ENCODE data around the gene STEAP1.
A peak's percentile ranks its signal among the peaks of the same experiment; 100 is the strongest.

The STEAP1 gene

GRCh38 chr7:90163534-90163933, 9.3 kb downstream of the STEAP1 start:
- peaks cover 9% of the 10 kb centered on the region for H3K27me3 Mint-ChIP-seq (ENCODE audit: low read depth)
- no peak overlapping the region for H3K4me3 Mint-ChIP-seq
- H3K9me3 Mint-ChIP-seq: no peaks in the 10 kb centered on the region
- no peaks in the 10 kb centered on the region for H3K4me1 Mint-ChIP-seq (ENCODE audit: low read depth)
- no peak for DNase-seq (ENCODE audit: low spot score)
- no peaks in the 10 kb centered on the region for H3K36me3 Mint-ChIP-seq (ENCODE audit: low read depth)
- no peak overlapping the region for H3K27ac Mint-ChIP-seq

- no peak for DNase-seq (ENCODE audit: low spot score)
- Mint-ChIP-seq H3K27ac (no peak overlapping the region), H3K36me3 (ENCODE audit: low read depth) (no peaks in the 10 kb centered on the region), H3K4me3 (no peak overlapping the region), H3K9me3 (peaks cover 7% of the 10 kb centered on the region), H3K27me3 (ENCODE audit: low read depth) (peaks cover 10% of the 10 kb centered on the region), H3K4me1 (ENCODE audit: low read depth) (no peaks in the 10 kb centered on the region)
Measured at GRCh38 chr7:90165724-90166123, 11.5 kb downstream of the STEAP1 start.

- H3K27me3 Mint-ChIP-seq (ENCODE audit: low read depth): peaks cover 13% of the 10 kb centered on the region
- peaks cover 11% of the 10 kb centered on the region for H3K9me3 Mint-ChIP-seq
- H3K36me3 Mint-ChIP-seq (ENCODE audit: low read depth): no peaks in the 10 kb centered on the region
- H3K27ac Mint-ChIP-seq: no peak overlapping the region
- H3K4me1 Mint-ChIP-seq (ENCODE audit: low read depth): no peaks in the 10 kb centered on the region
- DNase-seq (ENCODE audit: low spot score): no peak
- no peak overlapping the region for H3K4me3 Mint-ChIP-seq
Measured at GRCh38 chr7:90166153-90166552, 11.9 kb downstream of the STEAP1 start.

GRCh38 chr7:90167361-90167760, 13.1 kb downstream of the STEAP1 start:
- Mint-ChIP-seq H3K27me3 (ENCODE audit: low read depth) (peaks cover 13% of the 10 kb centered on the region), H3K27ac (no peak overlapping the region), H3K4me1 (ENCODE audit: low read depth) (no peaks in the 10 kb centered on the region), H3K4me3 (no peak overlapping the region), H3K36me3 (ENCODE audit: low read depth) (no peaks in the 10 kb centered on the region), H3K9me3 (peaks cover 20% of the 10 kb centered on the region)
- DNase-seq (ENCODE audit: low spot score): no peak

GRCh38 chr7:90169891-90170290, 15.6 kb downstream of the STEAP1 start:
- no peak for DNase-seq (ENCODE audit: low spot score)
- no peak overlapping the region for H3K4me3 Mint-ChIP-seq
- H3K9me3 Mint-ChIP-seq: peaks cover 20% of the 10 kb centered on the region
- peaks cover 3% of the 10 kb centered on the region for H3K4me1 Mint-ChIP-seq (ENCODE audit: low read depth)
- H3K36me3 Mint-ChIP-seq (ENCODE audit: low read depth): no peaks in the 10 kb centered on the region
- H3K27ac Mint-ChIP-seq: no peak overlapping the region
- H3K27me3 Mint-ChIP-seq (ENCODE audit: low read depth): peaks cover 8% of the 10 kb centered on the region

GRCh38 chr7:90172121-90172520, 17.9 kb downstream of the STEAP1 start:
- H3K4me3 Mint-ChIP-seq: no peak overlapping the region
- H3K9me3 Mint-ChIP-seq: peaks cover 22% of the 10 kb centered on the region
- H3K27me3 Mint-ChIP-seq (ENCODE audit: low read depth): peaks cover 4% of the 10 kb centered on the region
- no peak for DNase-seq (ENCODE audit: low spot score)
- no peaks in the 10 kb centered on the region for H3K36me3 Mint-ChIP-seq (ENCODE audit: low read depth)
- peaks cover 3% of the 10 kb centered on the region for H3K4me1 Mint-ChIP-seq (ENCODE audit: low read depth)
- no peak overlapping the region for H3K27ac Mint-ChIP-seq

GRCh38 chr7:90172624-90173023, 18.4 kb downstream of the STEAP1 start:
- H3K4me1 Mint-ChIP-seq (ENCODE audit: low read depth): peaks cover 3% of the 10 kb centered on the region
- no peak overlapping the region for H3K4me3 Mint-ChIP-seq
- H3K27ac Mint-ChIP-seq: no peak overlapping the region
- DNase-seq (ENCODE audit: low spot score): no peak
- H3K9me3 Mint-ChIP-seq: peaks cover 24% of the 10 kb centered on the region
- peaks cover 4% of the 10 kb centered on the region for H3K27me3 Mint-ChIP-seq (ENCODE audit: low read depth)
- H3K36me3 Mint-ChIP-seq (ENCODE audit: low read depth): no peaks in the 10 kb centered on the region

GRCh38 chr7:90173127-90173844, 19.0 kb downstream of the STEAP1 start:
- Mint-ChIP-seq H3K27me3 (ENCODE audit: low read depth) (peaks cover 4% of the 10 kb centered on the region), H3K9me3 (peaks cover 24% of the 10 kb centered on the region), H3K27ac (no peak overlapping the region), H3K36me3 (ENCODE audit: low read depth) (no peaks in the 10 kb centered on the region), H3K4me3 (no peak overlapping the region), H3K4me1 (ENCODE audit: low read depth) (peaks cover 3% of the 10 kb centered on the region)
- DNase-seq (ENCODE audit: low spot score): no peak

- no peak for DNase-seq (ENCODE audit: low spot score)
- Mint-ChIP-seq H3K4me3 (no peak overlapping the region), H3K27ac (no peak overlapping the region), H3K36me3 (ENCODE audit: low read depth) (no peaks in the 10 kb centered on the region), H3K4me1 (ENCODE audit: low read depth) (peaks cover 16% of the 10 kb centered on the region), H3K27me3 (ENCODE audit: low read depth) (peaks cover 3% of the 10 kb centered on the region), H3K9me3 (peaks cover 18% of the 10 kb centered on the region)
Measured at GRCh38 chr7:90175667-90176066, 21.4 kb downstream of the STEAP1 start.

- DNase-seq (ENCODE audit: low spot score): no peak
- Mint-ChIP-seq H3K36me3 (ENCODE audit: low read depth) (no peaks in the 10 kb centered on the region), H3K4me1 (ENCODE audit: low read depth) (peaks cover 17% of the 10 kb centered on the region), H3K9me3 (peaks cover 13% of the 10 kb centered on the region), H3K27me3 (ENCODE audit: low read depth) (no peaks in the 10 kb centered on the region), H3K4me3 (no peak overlapping the region), H3K27ac (no peak overlapping the region)
Measured at GRCh38 chr7:90176195-90176594, 21.9 kb downstream of the STEAP1 start.

GRCh38 chr7:90178166-90178565, 23.9 kb downstream of the STEAP1 start:
- no peak for DNase-seq (ENCODE audit: low spot score)
- H3K4me3 Mint-ChIP-seq: no peak overlapping the region
- H3K36me3 Mint-ChIP-seq (ENCODE audit: low read depth): no peaks in the 10 kb centered on the region
- peaks cover 13% of the 10 kb centered on the region for H3K4me1 Mint-ChIP-seq (ENCODE audit: low read depth)
- peaks cover 4% of the 10 kb centered on the region for H3K9me3 Mint-ChIP-seq
- H3K27ac Mint-ChIP-seq: no peak overlapping the region
- no peaks in the 10 kb centered on the region for H3K27me3 Mint-ChIP-seq (ENCODE audit: low read depth)

- Mint-ChIP-seq H3K27ac (peak overlapping the region; percentile 39), H3K4me1 (ENCODE audit: low read depth) (peaks cover 13% of the 10 kb centered on the region), H3K9me3 (peaks cover 4% of the 10 kb centered on the region), H3K36me3 (ENCODE audit: low read depth) (no peaks in the 10 kb centered on the region), H3K27me3 (ENCODE audit: low read depth) (no peaks in the 10 kb centered on the region), H3K4me3 (no peak overlapping the region)
- peak; percentile 9 for DNase-seq (ENCODE audit: low spot score)
Measured at GRCh38 chr7:90178679-90179278, 24.5 kb downstream of the STEAP1 start.

GRCh38 chr7:90180011-90180585, 25.8 kb downstream of the STEAP1 start:
- H3K4me3 Mint-ChIP-seq: no peak overlapping the region
- no peaks in the 10 kb centered on the region for H3K36me3 Mint-ChIP-seq (ENCODE audit: low read depth)
- no peak overlapping the region for H3K27ac Mint-ChIP-seq
- H3K27me3 Mint-ChIP-seq (ENCODE audit: low read depth): no peaks in the 10 kb centered on the region
- no peak for DNase-seq (ENCODE audit: low spot score)
- peaks cover 4% of the 10 kb centered on the region for H3K9me3 Mint-ChIP-seq
- H3K4me1 Mint-ChIP-seq (ENCODE audit: low read depth): peaks cover 13% of the 10 kb centered on the region

- no peak overlapping the region for H3K4me3 Mint-ChIP-seq
- H3K27ac Mint-ChIP-seq: no peak overlapping the region
- H3K9me3 Mint-ChIP-seq: peaks cover 4% of the 10 kb centered on the region
- H3K36me3 Mint-ChIP-seq (ENCODE audit: low read depth): no peaks in the 10 kb centered on the region
- no peak for DNase-seq (ENCODE audit: low spot score)
- H3K27me3 Mint-ChIP-seq (ENCODE audit: low read depth): no peaks in the 10 kb centered on the region
- H3K4me1 Mint-ChIP-seq (ENCODE audit: low read depth): peaks cover 13% of the 10 kb centered on the region
Measured at GRCh38 chr7:90180649-90181048, 26.4 kb downstream of the STEAP1 start.
